ENCODE data around the gene SERPINB7. TPM values are rescaled to one million over a fixed set of nuclear protein-coding genes. Genes with fewer than 3 reads are reported as not detected.

The SERPINB7 gene
- polyA plus RNA-seq, 1 donor (not counting 4 experiments of a cell fraction or from before 2014, with no cell fraction given) = 408 TPM

- Histone ChIP-seq H3K4me2 (ENCODE audit: control insufficient read depth, extremely low read depth, insufficient read depth, low read depth, low read length) (no peak overlapping the region), H3K9me3 (ENCODE audit: control insufficient read depth, low read depth, low read length) (no peaks in the 10 kb centered on the region), H3K4me3 (ENCODE audit: control insufficient read depth in 2 of 3, extremely low read depth in 1 of 3, insufficient read depth in 2 of 3, low read depth in 1 of 3, low read length in 3 of 3) (no peak overlapping the region), H3K4me1 (ENCODE audit: control insufficient read depth, extremely low read depth, insufficient read depth, low read length) (peaks cover 4% of the 10 kb centered on the region), H4K20me1 (ENCODE audit: control insufficient read depth, extremely low read depth, insufficient read depth, low read length) (no peaks in the 10 kb centered on the region), H2AFZ (ENCODE audit: control insufficient read depth, low read length) (no peak overlapping the region), H3K27me3 (ENCODE audit: control insufficient read depth, extremely low read depth, insufficient read depth, low read length) (no peaks in the 10 kb centered on the region), H3K36me3 (ENCODE audit: control insufficient read depth in 2 of 2, extremely low read depth in 1 of 2, insufficient read depth in 2 of 2, low read length in 2 of 2) (no peaks in the 10 kb centered on the region), H3K9ac (ENCODE audit: control insufficient read depth, extremely low read depth, insufficient read depth, low read length) (no peak overlapping the region), H3K9me1 (ENCODE audit: control insufficient read depth, extremely low read depth, insufficient read depth, low read length) (peaks cover 2% of the 10 kb centered on the region), H3K79me2 (ENCODE audit: control insufficient read depth, insufficient read depth, low read length) (no peaks in the 10 kb centered on the region), H3K27ac (ENCODE audit: control insufficient read depth, insufficient read depth, low read length) (no peak overlapping the region)
- FAIRE-seq (no peak), DNase-seq (ENCODE audit: low read depth, low spot score) (no peak)
- dilution Hi-C loops (cut with MboI; ENCODE audit: extremely low pct_ligation_motif_present, low sequenced_read_pairs) = no loop called here
- TF ChIP-seq CTCF (optimal IDR thresholded peaks at IDR 0.05 in 1 of 3, IDR thresholded peaks at IDR 0.05 in 1 of 3, conservative IDR thresholded peaks at IDR 0.05 in 1 of 3; ENCODE audit: extremely low read depth in 1 of 3, insufficient read depth in 2 of 3, low read length in 3 of 3) = no peak
- no peak for TF ChIP-seq EZH2 (IDR thresholded peaks at IDR 0.05; ENCODE audit: low read length)
These were observed 25.7 kb upstream of the SERPINB7 start for GRCh38 chr18:63749489-63749888.

GRCh38 chr18:63752636-63753035 lies 22.6 kb upstream of the SERPINB7 start:
- no peak overlapping the region for H3K4me3 ChIP-seq (ENCODE audit: control insufficient read depth in 2 of 3, extremely low read depth in 1 of 3, insufficient read depth in 2 of 3, low read depth in 1 of 3, low read length in 3 of 3)
- DNase-seq (ENCODE audit: low read depth, low spot score) (no peak), FAIRE-seq (no peak)
- no peaks in the 10 kb centered on the region for H3K36me3 ChIP-seq (ENCODE audit: control insufficient read depth in 2 of 2, extremely low read depth in 1 of 2, insufficient read depth in 2 of 2, low read length in 2 of 2)
- H3K27ac ChIP-seq (ENCODE audit: control insufficient read depth, insufficient read depth, low read length) = no peak overlapping the region
- TF ChIP-seq CTCF (optimal IDR thresholded peaks at IDR 0.05 in 1 of 3, IDR thresholded peaks at IDR 0.05 in 1 of 3, conservative IDR thresholded peaks at IDR 0.05 in 1 of 3; ENCODE audit: extremely low read depth in 1 of 3, insufficient read depth in 2 of 3, low read length in 3 of 3) (no peak), EZH2 (IDR thresholded peaks at IDR 0.05; ENCODE audit: low read length) (no peak)
- peaks cover 4% of the 10 kb centered on the region for H3K4me1 ChIP-seq (ENCODE audit: control insufficient read depth, extremely low read depth, insufficient read depth, low read length)
- no peaks in the 10 kb centered on the region for H3K9me1 ChIP-seq (ENCODE audit: control insufficient read depth, extremely low read depth, insufficient read depth, low read length)
- H3K79me2 ChIP-seq (ENCODE audit: control insufficient read depth, insufficient read depth, low read length) = no peaks in the 10 kb centered on the region
- H2AFZ ChIP-seq (ENCODE audit: control insufficient read depth, low read length) = no peak overlapping the region
- H4K20me1 ChIP-seq (ENCODE audit: control insufficient read depth, extremely low read depth, insufficient read depth, low read length) = no peaks in the 10 kb centered on the region
- H3K4me2 ChIP-seq (ENCODE audit: control insufficient read depth, extremely low read depth, insufficient read depth, low read depth, low read length) = no peak overlapping the region
- no peaks in the 10 kb centered on the region for H3K9me3 ChIP-seq (ENCODE audit: control insufficient read depth, low read depth, low read length)
- H3K27me3 ChIP-seq (ENCODE audit: control insufficient read depth, extremely low read depth, insufficient read depth, low read length) = no peaks in the 10 kb centered on the region
- H3K9ac ChIP-seq (ENCODE audit: control insufficient read depth, extremely low read depth, insufficient read depth, low read length) = no peak overlapping the region
- dilution Hi-C loops (cut with MboI; ENCODE audit: extremely low pct_ligation_motif_present, low sequenced_read_pairs) = no loop called here

Data from keratinocyte (primary cell).